HepG2 (cell line): ENCODE data around the gene ABTB2. TPM values are rescaled to one million over a fixed set of nuclear protein-coding genes. Genes with fewer than 3 reads are reported as not detected.

Experiments
- BCL6 ChIP-seq: IDR thresholded peaks from 2 replicates; pipeline ENCODE4 v1.6.1; 2016; ENCODE audit warnings: missing genetic modification reagents, missing compliant biosample characterization
- CEBPZ ChIP-seq: IDR thresholded peaks from 2 replicates; pipeline ENCODE4 v1.6.1; 2012; ENCODE audit warnings: low read length, improper control_type of control experiment
- HDAC2 ChIP-seq: sonication (generic); formaldehyde crosslinking; IDR thresholded peaks from 2 replicates; pipeline ENCODE4 v1.4.0; 2020; ENCODE audit warnings: missing genetic modification reagents
- HNRNPH1 ChIP-seq: fragments of 200-400 bp; formaldehyde crosslinking; optimal IDR thresholded peaks from 2 replicates; pipeline ENCODE3; 2017; ENCODE audit warnings: mild to moderate bottlenecking, low read depth, low read length
- KLF11 ChIP-seq: IDR thresholded peaks from 2 replicates; pipeline ENCODE4 v1.6.1; 2016; ENCODE audit warnings: missing compliant biosample characterization
- MNT ChIP-seq: fragments of 450-650 bp; IDR thresholded peaks from 2 replicates; pipeline ENCODE4 v1.6.1; 2016
- NFAT5 ChIP-seq: sonication (generic); formaldehyde crosslinking; IDR thresholded peaks from 2 replicates; pipeline ENCODE4 v1.4.0; 2020; ENCODE audit warnings: missing genetic modification reagents
- PRMT3 ChIP-seq: sonication (generic); formaldehyde crosslinking; IDR thresholded peaks from 2 replicates; pipeline ENCODE4 v1.8.1; 2022; ENCODE audit warnings: low read depth, mild to moderate bottlenecking, moderate library complexity, missing genetic modification reagents, borderline replicate concordance
- STAG1 ChIP-seq: sonication (generic); formaldehyde crosslinking; IDR thresholded peaks from 2 replicates; pipeline ENCODE4 v1.4.0; 2020; ENCODE audit warnings: missing genetic modification reagents
- STAT5B ChIP-seq: sonication (generic); formaldehyde crosslinking; IDR thresholded peaks from 2 replicates; pipeline ENCODE4 v1.4.0; 2020; ENCODE audit warnings: missing genetic modification reagents
- UBTF ChIP-seq: sonication (generic); formaldehyde crosslinking; IDR thresholded peaks from 2 replicates; pipeline ENCODE4 v1.4.0; 2020; ENCODE audit warnings: mild to moderate bottlenecking, missing genetic modification reagents
- ZFP1 ChIP-seq: IDR thresholded peaks from 2 replicates; pipeline ENCODE4 v1.6.1; 2016
- ZNF121 ChIP-seq: sonication (generic); formaldehyde crosslinking; IDR thresholded peaks from 2 replicates; pipeline ENCODE4 v1.5.0; 2020; ENCODE audit warnings: mild to moderate bottlenecking, missing genetic modification reagents
- ZNF629 ChIP-seq: sonication (generic); formaldehyde crosslinking; conservative IDR thresholded peaks from 2 replicates; pipeline ENCODE4 v1.5.0; 2020; ENCODE audit warnings: missing genetic modification reagents
- ZNF780A ChIP-seq: sonication (generic); formaldehyde crosslinking; IDR thresholded peaks from 2 replicates; pipeline ENCODE4 v1.8.0; 2022; ENCODE audit warnings: mild to moderate bottlenecking, missing genetic modification reagents, moderate library complexity
- ZNF782 ChIP-seq: sonication (generic); formaldehyde crosslinking; IDR thresholded peaks from 2 replicates; pipeline ENCODE4 v1.4.0; 2020; ENCODE audit warnings: missing genetic modification reagents, mild to moderate bottlenecking, borderline replicate concordance
- ZSCAN25 ChIP-seq: sonication (generic); formaldehyde crosslinking; IDR thresholded peaks from 2 replicates; pipeline ENCODE4 v1.8.0; 2022; ENCODE audit warnings: mild to moderate bottlenecking, missing genetic modification reagents
- polyA plus RNA-seq, 8 experiments: library from polyadenylated mRNA; depleted of rRNA in 3 of 8; stranded (reverse) in 7 of 8; unstranded in 1 of 8; fragments of >200 nt; fragmentation: Illumina TruSeq in 4 of 8; extraction: Trizol in 4 of 8; gene quantifications; 2 replicates each; pipeline versions ENCODE4 v1.2.1 to v1.2.3, GENCODE V29; 2011 to 2016; ENCODE audit warnings: low read depth in 4 of 8, missing spikeins in 1 of 8, mixed read lengths in 1 of 8; ENCODE audit not compliant: insufficient read depth in 1 of 8
- total RNA-seq, 5 experiments: library from RNA; depleted of rRNA; stranded (reverse); fragments of >200 nt; fragmentation: Illumina TruSeq; extraction: Trizol; gene quantifications; 2 replicates each; pipeline ENCODE4 v1.2.3, GENCODE V29; 2016; ENCODE audit warnings: low read depth in 1 of 5

Gene ABTB2
- total and polyA plus RNA-seq, 2 of the 13 experiments (the other 11 are each of a cell fraction or from before 2014, with no cell fraction given), result 5.1 to 15.4 TPM

GRCh38 chr11:34105079-34105956 lies 252.5 kb downstream of the ABTB2 start, which contains the start of gene NAT10 (continued):
- TF ChIP-seq NFAT5 (CRISPR knock-in tag) (no peak), CEBPZ (no peak), STAG1 (CRISPR knock-in tag) (peak; percentile 30), STAT5B (CRISPR knock-in tag) (no peak), ZNF780A (no peak), ZNF629 (CRISPR knock-in tag) (0 out of 2 replicates have a peak, but pooled peaks have one; percentile 8), ZFP1 (CRISPR knock-in tag) (peak; percentile 27; the same call in 1 of the 2 replicates), HNRNPH1 (no peak), UBTF (peak; percentile 90), ZNF782 (CRISPR knock-in tag) (0 out of 2 replicates have a peak, but pooled peaks have one; percentile 27), ZNF121 (CRISPR knock-in tag) (no peak), MNT (peak; percentile 94), KLF11 (CRISPR knock-in tag) (peak; percentile 92), BCL6 (CRISPR knock-in tag) (no peak), HDAC2 (CRISPR knock-in tag) (peak; percentile 96), ZSCAN25 (0 out of 2 replicates have a peak, but pooled peaks have one; percentile 32), PRMT3 (CRISPR knock-in tag) (0 out of 2 replicates have a peak, but pooled peaks have one; percentile 14)
